NT2/D1 (cell line): ENCODE measurements around the gene PIP5K1A.

Experiments used
- SUZ12 ChIP-seq: IDR thresholded peaks from 2 replicates; pipeline ENCODE4 v1.6.1; 2011; ENCODE audit not compliant: insufficient read length, insufficient read depth; ENCODE audit errors: extremely low read depth
- YY1 ChIP-seq: IDR thresholded peaks from 2 replicates; pipeline ENCODE4 v1.6.1; 2011; ENCODE audit not compliant: insufficient read length, insufficient read depth
- ZNF274 ChIP-seq: IDR thresholded peaks from 2 replicates; pipeline ENCODE4 v1.6.1; 2011; ENCODE audit warnings: mild to moderate bottlenecking, low read depth, low read length

- TF ChIP-seq ZNF274: no peak
- no peak for TF ChIP-seq SUZ12
- TF ChIP-seq YY1: no peak
Measured at GRCh38 chr1:151175041-151175741, 23.2 kb upstream of the PIP5K1A start.
